Measurements from ENCODE around the gene FNDC5. TPM values are rescaled to one million over a fixed set of nuclear protein-coding genes. Genes with fewer than 3 reads are reported as not detected.

Gene FNDC5
- total and polyA plus RNA-seq, 10 of the 15 experiments (the other 5 are each of a cell fraction or from before 2014, with no cell fraction given): 0.01 to 0.29 (median 0.19) TPM; not detected in 4

DNA sequence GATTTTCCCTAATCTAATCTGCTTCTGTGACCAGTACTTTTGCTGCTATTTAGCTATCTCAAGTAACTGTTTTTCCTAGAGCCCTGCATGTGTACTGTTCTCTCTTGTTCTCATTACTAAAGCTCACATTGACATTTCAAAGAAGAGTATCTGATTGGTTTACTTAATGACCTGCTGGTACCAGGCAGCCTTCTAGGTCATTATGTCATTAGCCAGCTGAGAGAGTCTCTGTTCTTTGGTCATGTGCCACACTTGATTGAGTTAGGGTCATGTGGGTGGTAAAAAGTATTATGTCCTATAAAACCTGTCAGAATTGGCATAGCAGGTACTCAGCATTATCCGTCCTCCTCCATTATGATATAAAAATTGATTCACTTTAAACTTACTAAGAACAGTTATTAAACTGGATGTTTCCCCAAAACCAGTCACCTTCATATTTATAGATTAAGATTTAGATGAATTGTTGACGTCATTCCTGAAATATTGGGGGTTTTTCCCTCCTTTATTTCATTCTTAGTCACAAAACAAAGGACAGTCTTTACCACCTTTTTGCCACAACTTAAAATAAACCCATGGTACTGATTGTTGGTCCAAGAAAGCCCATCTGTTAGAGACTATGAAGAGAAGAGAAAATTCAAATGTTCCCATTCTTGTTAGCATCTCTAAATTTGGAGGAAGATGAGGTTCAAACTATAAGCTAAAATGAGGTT, 22.2 kb downstream of the FNDC5 start (continued):
- TF ChIP-seq, protein P1, sequence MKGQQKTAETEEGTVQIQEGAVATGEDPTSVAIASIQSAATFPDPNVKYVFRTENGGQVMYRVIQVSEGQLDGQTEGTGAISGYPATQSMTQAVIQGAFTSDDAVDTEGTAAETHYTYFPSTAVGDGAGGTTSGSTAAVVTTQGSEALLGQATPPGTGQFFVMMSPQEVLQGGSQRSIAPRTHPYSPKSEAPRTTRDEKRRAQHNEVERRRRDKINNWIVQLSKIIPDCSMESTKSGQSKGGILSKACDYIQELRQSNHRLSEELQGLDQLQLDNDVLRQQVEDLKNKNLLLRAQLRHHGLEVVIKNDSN (IDR thresholded peaks at IDR 0.05; ENCODE audit: borderline replicate concordance, extremely low read length, insufficient read depth, low read depth, low read length): peak; percentile 46
- peak; percentile 90 for TF ChIP-seq RAD51 (IDR thresholded peaks at IDR 0.05)
- TF ChIP-seq NR2F1 (conservative IDR thresholded peaks at IDR 0.05): 0 out of 2 replicates have a peak, but pooled peaks have one; percentile 16
- no peak for TF ChIP-seq POLR2AphosphoS2 (IDR thresholded peaks at IDR 0.05; ENCODE audit: low read depth, low read length)
- no peak for TF ChIP-seq CREM (IDR thresholded peaks at IDR 0.05; ENCODE audit: low read depth)
- TF ChIP-seq MXI1 (IDR thresholded peaks at IDR 0.05; ENCODE audit: low read depth, low read length): no peak
- no peak for TF ChIP-seq POLR2A (IDR thresholded peaks at IDR 0.05; ENCODE audit: low read depth, low read length)
- TF ChIP-seq, protein P2, sequence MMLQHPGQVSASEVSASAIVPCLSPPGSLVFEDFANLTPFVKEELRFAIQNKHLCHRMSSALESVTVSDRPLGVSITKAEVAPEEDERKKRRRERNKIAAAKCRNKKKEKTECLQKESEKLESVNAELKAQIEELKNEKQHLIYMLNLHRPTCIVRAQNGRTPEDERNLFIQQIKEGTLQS (IDR thresholded peaks at IDR 0.05; ENCODE audit: borderline replicate concordance, extremely low read depth, low read depth, low read length): peak; percentile 42; the same call in 1 of the 2 replicates
- no peak for TF ChIP-seq PAX5 (IDR thresholded peaks at IDR 0.05; ENCODE audit: borderline replicate concordance, low read depth, low read length)
- peak; percentile 34; the same call in 1 of the 2 replicates for TF ChIP-seq NFIC (IDR thresholded peaks at IDR 0.05; ENCODE audit: low read depth, low read length)
- TF ChIP-seq MTA2 (IDR thresholded peaks at IDR 0.05; ENCODE audit: low read depth): no peak
- TF ChIP-seq GATAD2B (conservative IDR thresholded peaks at IDR 0.05; ENCODE audit: low read depth): no peak
- TF ChIP-seq MYB (IDR thresholded peaks at IDR 0.05; ENCODE audit: borderline replicate concordance, low read depth, low read length): no peak
- TF ChIP-seq, protein P3, sequence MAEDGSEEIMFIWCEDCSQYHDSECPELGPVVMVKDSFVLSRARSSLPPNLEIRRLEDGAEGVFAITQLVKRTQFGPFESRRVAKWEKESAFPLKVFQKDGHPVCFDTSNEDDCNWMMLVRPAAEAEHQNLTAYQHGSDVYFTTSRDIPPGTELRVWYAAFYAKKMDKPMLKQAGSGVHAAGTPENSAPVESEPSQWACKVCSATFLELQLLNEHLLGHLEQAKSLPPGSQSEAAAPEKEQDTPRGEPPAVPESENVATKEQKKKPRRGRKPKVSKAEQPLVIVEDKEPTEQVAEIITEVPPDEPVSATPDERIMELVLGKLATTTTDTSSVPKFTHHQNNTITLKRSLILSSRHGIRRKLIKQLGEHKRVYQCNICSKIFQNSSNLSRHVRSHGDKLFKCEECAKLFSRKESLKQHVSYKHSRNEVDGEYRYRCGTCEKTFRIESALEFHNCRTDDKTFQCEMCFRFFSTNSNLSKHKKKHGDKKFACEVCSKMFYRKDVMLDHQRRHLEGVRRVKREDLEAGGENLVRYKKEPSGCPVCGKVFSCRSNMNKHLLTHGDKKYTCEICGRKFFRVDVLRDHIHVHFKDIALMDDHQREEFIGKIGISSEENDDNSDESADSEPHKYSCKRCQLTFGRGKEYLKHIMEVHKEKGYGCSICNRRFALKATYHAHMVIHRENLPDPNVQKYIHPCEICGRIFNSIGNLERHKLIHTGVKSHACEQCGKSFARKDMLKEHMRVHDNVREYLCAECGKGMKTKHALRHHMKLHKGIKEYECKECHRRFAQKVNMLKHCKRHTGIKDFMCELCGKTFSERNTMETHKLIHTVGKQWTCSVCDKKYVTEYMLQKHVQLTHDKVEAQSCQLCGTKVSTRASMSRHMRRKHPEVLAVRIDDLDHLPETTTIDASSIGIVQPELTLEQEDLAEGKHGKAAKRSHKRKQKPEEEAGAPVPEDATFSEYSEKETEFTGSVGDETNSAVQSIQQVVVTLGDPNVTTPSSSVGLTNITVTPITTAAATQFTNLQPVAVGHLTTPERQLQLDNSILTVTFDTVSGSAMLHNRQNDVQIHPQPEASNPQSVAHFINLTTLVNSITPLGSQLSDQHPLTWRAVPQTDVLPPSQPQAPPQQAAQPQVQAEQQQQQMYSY (CRISPR knock-in tag; IDR thresholded peaks at IDR 0.05): no peak
- no peak for TF ChIP-seq CBFB (IDR thresholded peaks at IDR 0.05; ENCODE audit: low read depth)
- TF ChIP-seq BHLHE40 (IDR thresholded peaks at IDR 0.05; ENCODE audit: borderline replicate concordance in 1 of 2, low read depth in 2 of 2, low read length in 1 of 2): peak; percentile 44 to 91; a peak in 3 of 4 replicates
- TF ChIP-seq CBX3 (IDR thresholded peaks at IDR 0.05; ENCODE audit: borderline replicate concordance, low read depth): no peak
- TF ChIP-seq, protein P4, sequence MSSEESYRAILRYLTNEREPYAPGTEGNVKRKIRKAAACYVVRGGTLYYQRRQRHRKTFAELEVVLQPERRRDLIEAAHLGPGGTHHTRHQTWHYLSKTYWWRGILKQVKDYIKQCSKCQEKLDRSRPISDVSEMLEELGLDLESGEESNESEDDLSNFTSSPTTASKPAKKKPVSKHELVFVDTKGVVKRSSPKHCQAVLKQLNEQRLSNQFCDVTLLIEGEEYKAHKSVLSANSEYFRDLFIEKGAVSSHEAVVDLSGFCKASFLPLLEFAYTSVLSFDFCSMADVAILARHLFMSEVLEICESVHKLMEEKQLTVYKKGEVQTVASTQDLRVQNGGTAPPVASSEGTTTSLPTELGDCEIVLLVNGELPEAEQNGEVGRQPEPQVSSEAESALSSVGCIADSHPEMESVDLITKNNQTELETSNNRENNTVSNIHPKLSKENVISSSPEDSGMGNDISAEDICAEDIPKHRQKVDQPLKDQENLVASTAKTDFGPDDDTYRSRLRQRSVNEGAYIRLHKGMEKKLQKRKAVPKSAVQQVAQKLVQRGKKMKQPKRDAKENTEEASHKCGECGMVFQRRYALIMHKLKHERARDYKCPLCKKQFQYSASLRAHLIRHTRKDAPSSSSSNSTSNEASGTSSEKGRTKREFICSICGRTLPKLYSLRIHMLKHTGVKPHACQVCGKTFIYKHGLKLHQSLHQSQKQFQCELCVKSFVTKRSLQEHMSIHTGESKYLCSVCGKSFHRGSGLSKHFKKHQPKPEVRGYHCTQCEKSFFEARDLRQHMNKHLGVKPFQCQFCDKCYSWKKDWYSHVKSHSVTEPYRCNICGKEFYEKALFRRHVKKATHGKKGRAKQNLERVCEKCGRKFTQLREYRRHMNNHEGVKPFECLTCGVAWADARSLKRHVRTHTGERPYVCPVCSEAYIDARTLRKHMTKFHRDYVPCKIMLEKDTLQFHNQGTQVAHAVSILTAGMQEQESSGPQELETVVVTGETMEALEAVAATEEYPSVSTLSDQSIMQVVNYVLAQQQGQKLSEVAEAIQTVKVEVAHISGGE (CRISPR knock-in tag; IDR thresholded peaks at IDR 0.05): no peak
- TF ChIP-seq IRF4 (IDR thresholded peaks at IDR 0.05; ENCODE audit: low read depth, low read length): no peak
- no peak for TF ChIP-seq SREBF1 (IDR thresholded peaks at IDR 0.05; ENCODE audit: low read length)
- no peak for TF ChIP-seq BMI1 (IDR thresholded peaks at IDR 0.05; ENCODE audit: borderline replicate concordance)
- TF ChIP-seq NR2C2 (IDR thresholded peaks at IDR 0.05; ENCODE audit: borderline replicate concordance, control insufficient read depth, insufficient read length, low read depth): no peak
- TF ChIP-seq MEF2A (IDR thresholded peaks at IDR 0.05; ENCODE audit: insufficient read depth, low read depth, low read length): peak; percentile 45; the same call in 1 of the 2 replicates

All from GM12878 (cell line).